Stimulated activated CD4-positive, alpha-beta T cell treated with anti-CD3 and anti-CD28 coated beads, Interleukin-1b, Interleukin-23, amount 100 ng/mL, for 24 hours (primary cell): Measurements from ENCODE around the gene CDKAL1.
"Not testable (repeated sequence)": the region's sequence is repeated elsewhere in the genome, so short reads cannot be mapped to it uniquely, and the experiment has no call there.

Source experiments
- DNase-seq, 4 experiments: peaks; one replicate each; pipeline ENCODE4 v3.0.0-alpha.2; 2020; ENCODE audit warnings: low read depth in 4 of 4, low spot score in 1 of 4

CDKAL1 gene

DNA sequence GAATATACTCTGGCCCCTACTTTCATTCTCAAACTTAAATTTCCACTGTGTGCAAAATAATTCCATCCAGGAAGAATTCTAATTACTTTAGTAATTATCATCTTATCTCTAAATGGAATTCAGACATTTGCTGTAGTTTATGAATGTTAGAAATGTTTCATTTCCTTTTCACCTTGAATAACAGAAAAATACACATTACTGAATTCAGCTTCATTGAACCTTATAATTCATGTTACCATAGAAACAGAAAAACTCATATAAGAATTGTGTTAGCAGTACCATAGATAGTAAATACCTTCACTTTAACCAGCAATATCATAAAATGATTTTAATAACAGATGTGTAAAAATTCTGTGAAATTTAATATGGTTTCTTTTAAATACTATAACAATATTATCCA is 514.9 kb downstream of the CDKAL1 start:
- no peak for DNase-seq

DNA sequence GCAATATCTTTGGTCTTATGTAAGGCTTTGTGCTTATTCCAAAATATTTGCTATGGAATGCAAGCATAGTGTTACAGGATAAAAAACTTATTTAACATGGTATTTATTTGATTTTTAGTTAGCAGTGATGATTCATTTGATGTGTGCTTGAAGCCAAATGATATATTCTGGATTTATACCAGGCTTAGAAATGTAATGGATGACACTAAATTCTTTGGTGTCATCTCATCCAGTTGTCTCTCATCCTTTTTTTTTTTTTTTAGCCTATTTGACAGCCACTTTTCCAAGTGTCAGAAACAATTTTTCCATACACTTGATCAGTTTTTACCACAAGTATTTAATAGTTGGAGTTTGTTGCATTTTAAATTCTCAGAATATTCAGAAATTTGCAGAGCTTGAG is 515.3 kb downstream of the CDKAL1 start:
- no peak for DNase-seq

DNA sequence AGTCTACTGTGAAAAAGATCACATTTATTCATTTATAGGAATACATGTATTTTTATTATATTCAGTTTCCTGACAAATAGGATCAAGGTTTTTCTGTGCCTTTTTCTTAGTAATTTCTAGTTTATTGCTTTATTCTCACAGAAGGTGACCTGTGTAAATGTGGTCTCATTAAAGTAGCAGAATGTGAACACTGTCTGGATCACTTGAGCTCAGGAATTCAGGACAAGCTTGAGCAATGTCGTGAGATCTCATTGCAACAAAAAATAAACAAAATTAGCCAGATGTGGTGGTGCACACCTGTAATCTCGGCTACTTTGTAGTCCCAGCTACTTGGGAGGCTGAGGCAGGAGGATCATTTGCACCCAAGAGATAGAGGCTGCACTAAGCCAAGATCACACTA is 516.7 kb downstream of the CDKAL1 start:
- DNase-seq = no peak

DNA sequence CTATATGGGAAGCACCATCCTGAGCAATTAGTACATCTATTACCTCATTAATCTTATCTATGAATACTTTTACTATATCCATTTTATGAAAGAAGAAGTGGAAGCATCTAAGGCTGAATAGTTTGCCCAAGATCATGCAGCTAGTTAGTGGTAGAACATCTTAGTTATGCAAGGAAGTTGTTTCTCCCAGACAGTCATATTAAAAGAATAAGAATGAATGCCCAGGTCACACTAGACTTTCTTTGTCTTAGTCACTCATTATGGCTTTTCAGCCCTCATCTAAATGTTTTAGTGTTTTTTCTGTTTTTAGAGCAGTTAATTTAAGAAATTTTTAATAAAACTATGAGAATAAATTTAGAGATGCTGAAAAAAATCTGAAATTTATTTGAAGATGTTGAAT is 517.5 kb downstream of the CDKAL1 start:
- DNase-seq = no peak

DNA sequence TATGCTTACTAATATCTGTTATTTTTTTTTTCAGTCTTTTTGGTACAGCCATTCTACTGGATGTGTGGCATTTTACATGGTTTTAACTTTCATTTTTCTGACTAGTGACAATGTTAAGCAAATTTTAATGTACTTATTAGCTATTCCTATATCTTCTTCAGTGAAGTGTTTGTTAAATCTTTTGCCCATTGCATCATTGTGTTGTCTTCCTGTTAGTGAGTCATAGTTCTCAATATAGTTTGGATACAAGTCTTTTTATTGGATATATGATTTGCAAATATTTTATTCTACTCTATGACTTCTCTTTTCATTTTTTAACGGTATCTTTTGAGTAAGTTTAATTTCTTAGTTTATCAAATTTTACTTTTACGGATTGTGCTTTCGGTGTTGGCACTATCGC is 519.4 kb downstream of the CDKAL1 start:
- no peak for DNase-seq

DNA sequence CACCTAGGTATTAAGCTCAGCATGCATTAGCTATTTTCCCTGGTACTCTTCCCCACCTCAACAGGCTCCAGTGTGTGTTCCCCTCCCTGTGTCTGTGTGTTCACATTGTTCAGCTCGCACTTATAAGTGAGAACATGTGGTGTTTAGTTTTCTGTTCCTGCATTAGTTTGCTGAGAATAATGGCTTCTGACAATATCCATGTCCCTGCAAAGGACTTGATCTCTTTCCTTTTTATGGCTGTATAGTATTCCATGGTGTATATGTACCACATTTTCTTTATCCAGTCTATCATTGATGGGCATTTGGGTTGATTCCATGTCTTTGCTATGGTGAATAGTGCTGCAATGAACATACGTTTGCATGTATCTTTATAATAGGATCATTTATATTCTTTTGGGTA is 521.2 kb downstream of the CDKAL1 start:
- DNase-seq = not testable (repeated sequence)

DNA sequence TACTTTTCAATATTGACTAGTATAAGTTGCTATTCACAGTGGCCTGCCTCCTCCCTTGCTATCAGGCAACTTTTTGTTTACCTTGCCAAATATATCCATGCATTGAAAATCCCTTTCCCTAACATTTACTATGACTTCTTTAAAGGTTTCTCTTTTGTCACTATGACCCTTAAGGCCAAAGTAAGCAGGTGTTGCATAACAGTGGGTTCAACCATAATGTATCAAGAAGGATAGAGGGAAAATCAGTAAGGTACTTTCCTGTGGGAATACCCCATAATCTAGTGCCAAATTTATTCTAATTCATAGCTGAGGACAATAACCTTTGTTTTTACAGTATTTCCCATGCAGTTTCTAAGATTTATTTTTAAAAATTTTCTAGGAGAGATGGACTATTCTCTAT is 527.6 kb downstream of the CDKAL1 start:
- no peak for DNase-seq

DNA sequence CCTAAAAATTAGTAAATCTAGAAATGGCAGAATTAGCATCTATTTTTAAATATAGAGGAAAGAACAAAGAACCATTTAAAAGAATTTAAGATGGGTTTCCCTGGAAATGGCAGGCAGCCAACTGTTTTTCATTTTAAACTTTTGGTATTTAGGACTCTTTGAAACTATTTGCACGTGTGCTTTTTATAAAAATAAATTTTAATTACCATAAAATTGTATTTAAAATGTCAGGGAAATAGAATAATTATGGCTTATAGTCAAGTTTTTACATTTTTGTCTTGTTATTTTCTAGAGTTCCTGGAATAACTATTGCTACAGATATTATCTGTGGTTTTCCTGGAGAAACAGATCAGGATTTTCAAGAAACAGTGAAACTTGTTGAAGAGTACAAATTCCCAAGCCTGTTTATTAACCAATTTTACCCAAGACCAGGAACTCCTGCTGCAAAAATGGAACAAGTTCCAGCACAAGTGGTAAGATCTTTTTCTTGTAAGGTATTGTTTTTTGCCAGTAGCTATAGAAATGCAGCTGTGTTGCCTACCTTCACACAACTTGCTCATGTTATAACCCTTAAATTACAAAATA is 530.6 kb downstream of the CDKAL1 start:
- DNase-seq = no peak

DNA sequence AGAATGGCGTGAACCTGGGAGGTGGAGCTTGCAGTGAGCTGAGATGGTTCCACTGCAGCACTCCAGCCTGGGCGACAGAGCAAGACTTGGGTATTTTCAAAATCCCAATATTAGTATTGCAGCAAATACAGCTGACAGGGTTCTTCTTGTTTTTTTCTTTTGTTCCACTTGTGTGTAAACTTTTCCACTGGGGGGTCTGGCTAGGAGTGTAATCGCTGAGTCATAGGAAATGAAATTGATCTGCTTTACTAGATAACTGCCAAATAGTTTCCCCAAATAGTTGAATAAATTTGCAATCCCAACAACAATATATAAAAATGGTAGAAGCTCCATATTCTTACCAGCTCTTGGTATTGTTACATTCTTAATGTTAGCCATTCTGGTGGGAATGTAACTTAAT is 533.3 kb downstream of the CDKAL1 start:
- DNase-seq = no peak

DNA sequence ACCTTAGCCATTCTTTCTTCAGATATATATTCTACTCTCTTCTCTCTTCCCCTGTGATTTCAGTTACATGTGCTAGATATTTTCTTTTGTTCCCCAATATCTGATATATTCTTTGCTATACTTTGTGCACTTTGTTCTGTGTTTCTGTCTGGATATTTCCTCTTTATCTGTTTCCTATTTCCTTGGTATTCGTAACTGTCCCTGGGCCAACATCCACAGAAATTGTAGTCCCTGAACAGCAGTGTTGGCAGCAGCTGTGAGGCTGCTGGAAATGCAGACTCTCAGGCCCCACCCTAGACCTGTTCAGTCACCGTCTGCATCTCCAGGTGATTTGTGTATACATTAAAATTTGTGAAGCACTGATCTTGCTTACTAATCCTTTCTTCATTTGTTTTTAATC is 536.4 kb downstream of the CDKAL1 start:
- DNase-seq = no peak

DNA sequence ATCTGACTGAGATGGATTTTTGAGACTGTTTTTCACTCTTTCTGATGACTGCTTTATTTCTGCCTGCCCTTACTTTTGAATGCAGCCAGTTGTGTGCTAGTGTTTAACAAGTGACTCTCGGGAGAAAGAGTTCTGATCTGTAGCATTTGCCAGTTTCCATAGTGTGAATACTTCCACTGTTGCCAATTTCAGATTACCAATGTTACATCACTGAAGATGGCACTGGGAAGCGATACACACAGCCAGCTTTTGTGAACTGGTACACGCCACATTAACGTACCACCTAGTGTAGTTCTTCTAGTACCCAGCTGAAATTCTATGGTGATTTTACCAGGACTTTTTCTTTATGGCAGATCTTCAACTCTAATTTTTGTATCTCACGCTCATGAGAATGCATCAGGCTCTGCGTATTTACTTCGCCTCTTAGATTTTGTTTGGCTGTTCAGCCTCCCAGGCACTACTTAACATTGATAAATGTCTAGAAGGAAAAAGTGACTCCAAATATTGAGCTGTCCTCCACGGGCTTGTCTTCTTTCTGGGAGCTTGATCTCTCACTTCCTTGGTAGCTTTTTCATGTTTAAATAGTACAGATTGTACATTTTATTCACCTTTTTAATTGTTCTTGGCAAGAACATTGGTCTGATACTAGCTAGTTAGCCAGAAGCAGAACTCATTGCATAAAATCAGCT is 537.7 kb downstream of the CDKAL1 start:
- DNase-seq = no peak

DNA sequence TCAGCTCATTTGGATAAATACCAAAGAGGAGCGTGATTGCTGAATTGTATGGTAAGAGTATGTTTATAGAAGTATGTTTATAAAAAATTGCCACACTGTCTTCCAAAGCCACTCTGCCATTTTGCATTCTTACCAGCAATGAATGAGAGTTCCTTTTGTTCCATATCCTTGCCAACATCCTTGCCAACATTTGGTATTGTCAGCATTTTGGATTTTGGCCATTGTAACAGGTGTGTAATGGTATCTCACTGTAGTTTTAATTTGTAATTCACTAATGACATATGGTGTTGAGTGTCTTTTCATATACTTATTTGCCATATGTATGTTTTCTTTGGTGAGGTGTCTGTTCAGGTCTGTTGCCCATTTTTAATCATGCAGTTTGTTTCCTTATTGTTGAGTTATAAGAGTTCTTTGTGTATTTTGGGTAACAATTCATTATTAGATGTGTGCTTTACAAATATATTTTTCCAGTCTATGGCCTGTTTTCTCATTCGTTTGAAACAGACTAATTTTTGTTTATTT is 539.1 kb downstream of the CDKAL1 start:
- no peak for DNase-seq

DNA sequence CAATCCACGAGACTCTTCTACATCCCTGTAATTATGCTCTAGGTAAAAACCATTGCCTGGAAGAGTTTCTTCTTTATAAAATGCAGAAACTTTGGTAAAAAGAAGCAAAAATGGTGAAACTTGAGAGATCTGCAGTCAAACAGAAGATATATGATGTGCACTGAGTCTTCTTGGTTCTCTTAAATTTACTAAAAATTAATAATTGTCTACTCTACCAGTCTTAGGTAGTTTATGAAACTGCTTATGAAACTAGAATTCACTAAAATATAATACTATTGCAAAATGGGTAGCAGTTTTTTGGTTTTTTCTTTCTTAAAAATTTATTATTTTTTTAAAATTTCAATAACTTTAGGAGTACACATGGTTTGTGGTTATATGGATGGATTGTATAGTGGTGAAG is 540.2 kb downstream of the CDKAL1 start:
- DNase-seq = no peak

DNA sequence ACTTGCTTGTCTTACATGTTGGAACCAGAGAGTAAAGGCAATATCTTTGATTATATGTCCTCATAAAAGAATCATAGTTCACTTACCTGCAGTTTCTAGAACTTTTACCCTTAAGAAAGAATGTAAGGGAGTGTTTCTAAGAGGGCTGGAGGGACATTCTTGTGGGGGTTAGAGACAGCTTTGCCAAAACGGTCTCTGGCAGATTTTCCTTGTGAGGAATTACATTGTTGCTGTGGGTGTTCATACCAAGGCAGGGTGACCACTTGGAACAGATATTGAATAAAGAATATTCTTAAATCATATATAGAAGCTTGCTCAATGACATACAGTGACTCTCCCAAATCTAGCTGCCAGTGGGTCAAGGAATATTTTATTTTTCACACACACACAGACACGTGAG is 541.7 kb downstream of the CDKAL1 start:
- no peak for DNase-seq

DNA sequence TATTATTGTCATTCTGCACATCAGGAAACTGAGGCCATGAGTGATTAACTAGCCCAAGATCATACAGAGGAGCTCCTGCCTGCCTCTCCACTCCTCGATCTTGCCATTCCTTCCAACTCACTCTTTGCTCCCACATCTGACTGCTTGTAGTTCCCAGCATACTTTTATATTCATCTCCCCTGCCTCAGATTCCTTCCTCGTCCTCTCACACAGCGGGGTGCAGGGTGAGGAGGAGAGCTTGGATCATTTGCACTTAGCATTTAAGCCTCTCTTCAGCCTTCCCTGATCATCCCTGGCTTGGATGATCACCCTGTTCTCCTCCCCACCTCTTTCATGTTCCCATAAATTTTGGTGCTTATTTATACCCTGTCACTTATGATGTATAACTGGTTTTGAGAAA is 544.2 kb downstream of the CDKAL1 start:
- no peak for DNase-seq

DNA sequence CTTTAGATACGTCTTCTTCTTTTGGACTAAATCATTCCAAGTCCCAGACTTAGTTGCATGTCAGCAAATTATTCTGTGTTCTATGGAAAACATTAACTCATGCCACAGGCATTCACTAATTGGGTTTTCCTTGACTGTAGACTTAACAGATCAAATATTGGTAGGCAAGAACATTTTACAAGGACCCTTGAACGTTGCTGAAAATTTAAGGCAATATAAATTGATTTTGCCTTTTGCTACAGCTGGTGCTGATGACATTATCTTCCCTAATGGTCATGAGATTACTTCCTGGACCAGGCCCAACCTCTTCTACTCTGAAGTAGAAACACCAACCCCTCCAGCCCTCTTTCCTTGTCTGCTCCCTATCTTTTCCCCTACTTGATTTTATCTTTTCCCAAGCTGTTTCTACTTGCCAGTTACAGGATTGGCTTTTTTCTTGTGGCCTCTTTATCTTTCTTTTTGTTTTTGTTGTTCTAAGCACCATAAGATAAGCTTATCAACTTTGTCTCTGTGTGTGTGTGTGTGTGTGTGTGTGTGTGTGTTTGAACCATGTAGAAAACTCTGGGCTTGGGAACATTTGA is 545.3 kb downstream of the CDKAL1 start:
- no peak for DNase-seq

DNA sequence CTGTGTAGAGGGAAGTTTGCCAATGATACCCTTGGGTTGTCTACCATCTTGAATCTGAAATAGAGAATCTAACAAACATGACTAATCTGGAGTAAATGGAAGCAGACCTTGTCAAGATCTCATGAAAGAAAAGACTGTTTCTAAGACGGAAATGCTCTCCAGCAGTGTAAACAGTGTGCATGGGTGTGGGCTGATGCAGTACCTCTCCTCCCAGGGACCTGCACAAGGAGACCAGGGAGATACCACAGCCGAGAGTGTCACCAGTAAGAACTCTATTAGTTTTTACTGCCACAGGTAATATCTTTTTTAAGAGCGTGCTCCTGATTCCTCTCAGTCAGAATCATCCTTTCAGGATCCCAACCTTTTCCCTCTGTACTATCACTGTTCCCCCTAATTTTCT is 546.0 kb downstream of the CDKAL1 start:
- DNase-seq = no peak

DNA sequence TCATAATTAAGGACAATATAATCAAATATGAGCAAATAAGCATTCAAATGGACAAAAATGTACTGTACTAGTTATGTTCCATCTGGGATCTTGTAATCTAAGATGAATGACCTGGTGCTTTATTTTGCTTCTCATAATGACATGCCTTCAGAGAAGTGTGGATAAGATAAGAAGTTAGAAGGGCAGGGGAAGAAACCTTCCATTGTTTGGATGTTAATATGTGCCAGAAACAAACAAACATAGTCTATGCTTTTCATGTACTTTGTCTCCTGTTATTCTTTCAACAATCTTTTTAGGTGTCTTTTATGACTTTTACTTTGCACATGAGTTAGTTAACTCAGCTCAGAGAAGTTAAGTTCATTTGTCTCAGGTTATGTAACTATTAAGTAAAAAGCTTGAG is 547.8 kb downstream of the CDKAL1 start:
- DNase-seq = no peak

DNA sequence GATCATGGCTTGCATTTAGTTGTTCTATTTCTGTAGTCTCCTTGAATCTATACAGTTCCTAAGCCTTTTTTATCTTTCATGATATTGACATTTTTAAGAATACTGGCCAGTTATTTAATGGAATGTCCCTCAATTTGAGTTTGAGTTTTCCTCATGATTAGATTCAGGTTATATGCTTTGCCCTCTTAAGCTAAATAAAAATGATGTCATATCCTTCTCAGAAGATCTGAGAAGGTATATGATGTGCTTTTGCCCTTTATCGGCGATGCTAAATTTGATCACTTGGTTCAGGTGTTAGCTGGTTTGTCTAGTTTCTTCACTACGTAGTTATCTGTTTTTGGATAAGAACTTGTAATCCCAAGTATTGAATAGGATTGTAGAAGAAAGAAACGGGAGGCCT is 549.5 kb downstream of the CDKAL1 start:
- DNase-seq = no peak

DNA sequence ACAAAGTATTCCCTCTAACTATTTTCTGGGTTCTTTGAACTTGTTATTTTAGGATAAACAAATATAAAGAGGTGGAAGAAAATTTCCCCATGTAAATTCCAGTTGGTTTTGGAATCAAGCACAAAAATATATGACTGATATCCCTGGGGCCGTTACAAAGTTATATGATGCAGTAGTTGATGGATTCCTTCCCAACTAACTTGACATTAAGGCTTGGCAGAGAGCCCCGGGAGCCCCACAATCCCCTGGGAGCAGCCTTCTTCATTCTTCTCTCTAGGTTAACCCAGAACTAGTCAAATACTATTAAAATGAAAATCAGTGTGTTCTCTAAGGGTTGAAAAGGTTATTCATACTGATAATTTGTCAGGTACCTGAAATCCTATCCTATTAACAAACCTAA is 550.4 kb downstream of the CDKAL1 start:
- DNase-seq = no peak

DNA sequence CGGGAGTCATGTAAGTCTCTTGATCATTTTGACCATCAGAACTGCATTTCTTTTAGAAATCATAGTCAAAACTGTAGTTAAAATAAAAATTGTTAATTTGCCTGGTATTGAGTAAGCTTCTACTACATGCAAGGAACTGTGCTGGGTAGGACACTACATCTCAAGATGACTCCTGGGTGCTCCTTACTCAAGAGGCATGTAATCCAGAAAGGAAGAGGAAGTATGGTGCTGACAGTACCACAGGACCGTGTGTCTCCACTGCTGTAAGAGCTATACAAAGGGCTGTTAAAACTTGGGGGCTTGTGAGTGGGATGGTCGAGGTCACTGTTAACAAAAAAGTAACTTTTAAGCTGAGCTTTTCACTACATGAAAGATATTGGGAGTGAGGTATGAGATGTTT is 551.0 kb downstream of the CDKAL1 start:
- no peak for DNase-seq

DNA sequence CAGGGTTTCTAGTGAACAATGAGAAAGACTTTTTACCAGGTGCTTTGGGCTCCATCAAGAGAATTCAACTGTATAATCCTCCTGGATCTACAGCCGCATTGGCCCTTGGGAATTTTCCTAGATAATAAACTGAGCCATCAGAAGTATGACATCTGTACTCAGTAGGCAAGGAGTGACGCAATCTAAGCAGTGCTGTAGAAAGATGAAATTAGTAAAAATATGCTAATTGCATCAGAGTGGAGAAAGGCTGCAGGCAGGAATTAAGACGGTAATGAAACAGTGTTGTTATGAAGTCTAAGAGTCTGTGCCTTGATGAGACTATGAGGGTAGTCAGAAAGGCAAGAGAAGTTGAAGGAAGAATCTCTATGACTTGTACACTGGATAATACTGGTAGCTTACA is 551.4 kb downstream of the CDKAL1 start:
- no peak for DNase-seq

DNA sequence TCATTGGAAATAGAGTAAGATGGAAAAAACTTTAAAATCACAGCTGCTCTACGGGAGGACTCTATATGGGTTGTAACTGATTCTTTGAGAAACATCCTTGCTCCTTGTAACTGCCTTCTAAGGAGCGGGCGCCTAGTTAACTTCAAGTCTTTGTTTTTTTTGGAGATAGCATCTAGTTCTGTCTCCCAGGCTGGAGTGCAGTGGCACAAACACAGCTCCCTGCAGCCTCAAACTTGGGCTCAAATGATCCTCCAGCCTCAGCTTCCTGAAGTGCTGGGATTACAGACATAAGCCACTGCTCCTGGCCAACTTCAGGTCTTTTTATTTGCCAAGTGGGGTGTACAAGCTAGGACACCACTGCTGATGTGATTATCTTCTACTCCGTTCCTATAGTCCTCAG is 552.9 kb downstream of the CDKAL1 start:
- DNase-seq = no peak
